Measurements from ENCODE around the gene ETHE1.

The ETHE1 gene

DNA sequence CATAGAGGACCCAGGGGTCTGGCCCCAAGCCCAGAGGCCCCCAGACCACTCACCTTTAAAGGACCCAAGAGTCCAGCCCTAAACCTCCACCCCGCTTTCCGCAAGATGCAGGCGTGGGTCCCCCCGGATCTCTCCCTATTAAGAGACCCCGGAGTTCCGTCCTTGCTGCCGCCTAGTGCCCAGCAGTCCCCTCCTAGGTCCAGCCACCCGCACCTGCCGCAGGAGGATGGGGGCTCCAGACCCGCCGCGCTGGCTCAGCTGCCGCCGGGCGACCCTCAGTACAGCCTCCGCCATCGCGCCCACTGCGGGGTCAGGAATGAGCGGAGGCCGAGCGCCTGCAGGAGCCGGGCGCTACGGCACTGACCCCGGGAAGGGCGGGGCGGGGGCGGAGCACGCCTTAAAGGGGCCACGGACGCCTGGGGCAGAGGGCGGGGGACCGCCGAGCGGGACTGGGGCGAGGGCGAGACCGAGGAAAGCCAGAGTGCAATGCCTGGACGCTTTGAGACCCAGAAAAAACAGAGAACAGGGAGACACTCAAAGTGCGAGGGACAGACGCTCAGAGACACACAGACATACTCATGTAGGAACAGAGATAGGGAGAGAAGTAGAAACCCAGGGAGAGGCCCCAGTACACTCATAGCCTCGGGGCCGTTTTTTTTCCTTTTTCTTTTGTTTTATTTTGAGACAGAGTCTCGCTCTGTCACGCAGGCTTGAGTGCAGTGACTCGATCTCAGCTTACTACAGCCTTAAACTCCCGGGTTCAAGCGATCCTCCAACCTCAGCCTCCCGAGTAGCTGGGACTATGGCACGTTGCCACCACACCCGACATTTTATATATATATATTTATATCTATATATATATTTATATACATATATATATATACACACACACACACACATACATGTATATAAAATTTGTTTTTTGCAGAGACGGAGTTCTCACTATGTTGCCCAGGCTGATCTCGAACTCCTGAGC lies at the start of gene ETHE1:
Gene ETHE1, minus strand, starts transcription at position 318 of the 976 bp plus-strand sequence. Its CDS starts 24 bp downstream, at position 294.
- peak; percentile 73 for DNase-seq

DNA sequence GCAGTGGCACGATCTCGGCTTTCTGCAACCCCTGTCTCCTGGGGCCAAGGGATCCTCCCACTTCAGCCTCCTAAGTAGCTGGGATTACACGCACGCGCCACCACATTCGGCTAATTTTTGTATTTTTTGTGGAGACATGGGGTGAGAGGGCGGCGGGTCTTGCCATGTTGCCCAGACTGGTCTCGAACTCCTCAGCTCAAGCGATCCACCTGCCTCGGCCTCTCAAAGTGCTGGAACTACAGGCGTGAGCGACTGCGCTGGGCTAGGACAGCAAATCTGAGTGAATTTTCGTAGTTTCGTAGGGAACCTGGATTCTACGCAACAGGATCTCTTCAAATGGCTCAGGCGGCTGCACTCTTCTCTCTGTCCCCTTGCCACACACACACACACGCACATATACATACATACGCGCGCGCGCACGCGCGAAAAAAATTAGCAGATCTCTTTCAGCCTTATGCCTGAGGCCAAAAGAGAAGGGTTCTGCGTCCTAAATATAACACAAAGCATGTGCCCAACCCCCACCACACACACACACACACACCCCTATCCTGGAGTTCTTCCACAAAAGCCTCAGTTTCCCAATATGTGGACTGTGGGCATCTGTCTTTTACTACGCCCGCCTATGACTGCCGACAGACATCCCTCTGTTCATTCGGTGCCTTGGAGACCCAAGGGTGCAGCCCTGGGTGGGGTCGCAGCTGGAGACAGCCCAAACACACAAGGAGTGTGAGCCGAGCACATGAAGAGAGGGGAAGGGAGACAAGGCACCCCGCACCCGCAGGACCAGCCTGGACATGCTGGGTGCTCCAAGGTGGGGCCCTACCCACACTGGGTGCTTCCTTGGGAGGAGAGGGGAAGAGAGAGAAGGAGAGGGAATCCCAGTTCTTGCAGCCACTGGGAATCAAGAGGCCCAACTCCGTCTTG lies 49.2 kb upstream of the ETHE1 start:
- peak; percentile 80 for DNase-seq

DNA sequence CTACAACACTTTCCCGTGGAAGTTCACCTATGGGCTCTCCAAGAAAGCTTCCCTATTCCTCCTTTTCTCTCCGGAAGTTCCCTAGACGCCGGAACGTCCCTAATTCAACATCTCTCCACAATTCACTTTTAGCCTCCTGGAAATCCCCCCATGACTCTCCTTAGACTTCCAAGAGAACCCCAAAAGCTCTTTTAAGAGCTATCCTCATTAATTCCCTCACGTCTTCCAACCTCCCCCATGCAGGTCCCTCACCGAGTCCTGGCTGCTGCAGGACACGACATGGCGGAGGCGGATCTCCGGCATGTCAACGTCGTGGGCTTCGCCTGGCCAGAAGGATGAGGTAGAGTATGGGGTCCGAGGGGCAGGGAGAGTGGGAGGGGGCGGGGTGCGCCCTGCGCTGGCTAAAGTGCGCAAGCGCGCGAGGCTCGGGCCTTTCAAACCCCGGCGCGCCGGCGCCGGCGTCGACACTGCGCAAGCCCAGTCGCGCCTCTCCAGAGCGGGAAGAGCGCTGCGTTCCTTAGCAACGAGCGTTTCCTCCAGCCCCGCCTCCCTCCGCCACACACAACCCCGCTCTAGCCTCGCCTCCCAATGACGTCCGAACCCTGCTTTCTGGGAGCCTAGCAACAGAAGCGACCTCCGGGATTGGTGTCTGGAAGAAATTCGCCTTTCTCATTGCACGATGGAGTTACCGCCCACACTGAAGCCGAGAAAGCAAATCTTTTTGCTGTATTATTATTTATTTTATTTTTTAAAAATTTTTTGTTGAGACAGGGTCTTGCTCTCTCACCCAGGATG lies 48.4 kb upstream of the ETHE1 start, which contains the start of the genes PINLYP and XRCC1:
Gene PINLYP, plus strand, starts transcription at position 646 of the 795 bp plus-strand sequence. CDS start 1,391 bp downstream, outside the sequence.
Gene XRCC1, minus strand, starts transcription at position 372 of the 795 bp plus-strand sequence. Its CDS starts 69 bp downstream, at position 303.
- peak; percentile 100 for DNase-seq

DNA sequence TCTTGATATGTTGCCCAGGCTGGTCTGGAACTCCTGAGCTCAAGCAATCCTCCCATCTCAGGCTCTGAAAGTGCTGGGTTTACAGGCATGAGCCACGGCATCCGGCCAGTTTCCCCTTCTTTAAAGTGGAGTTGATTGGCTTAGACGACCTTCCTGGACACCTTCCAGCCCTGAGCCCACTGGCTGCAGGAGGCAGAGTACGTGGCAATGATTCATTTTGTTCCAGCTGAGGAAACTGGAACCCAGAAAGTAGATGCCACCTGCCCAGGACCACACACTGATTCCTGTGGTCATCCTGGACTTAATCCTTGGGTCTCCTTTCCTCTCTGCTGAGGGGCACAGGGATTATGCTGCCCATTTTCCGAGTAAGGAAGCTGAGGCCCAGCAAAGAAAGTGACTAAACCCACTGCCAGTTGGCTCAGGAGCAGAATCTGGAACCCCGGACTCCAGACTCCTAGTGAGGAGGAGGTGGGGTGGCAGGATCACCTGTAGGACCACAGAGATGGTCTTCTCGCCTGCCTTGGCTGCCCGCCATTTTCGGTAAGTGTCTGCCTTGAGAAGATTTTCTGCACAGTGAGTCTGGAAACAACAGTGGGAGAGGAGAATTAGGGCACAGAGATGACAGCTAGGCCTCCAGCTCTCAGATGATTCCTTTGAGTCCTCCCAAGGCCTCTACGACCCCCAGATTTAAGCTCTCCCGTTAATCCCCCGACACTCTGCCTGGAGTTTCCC lies 47.6 kb upstream of the ETHE1 start:
- peak; percentile 65 for DNase-seq

DNA sequence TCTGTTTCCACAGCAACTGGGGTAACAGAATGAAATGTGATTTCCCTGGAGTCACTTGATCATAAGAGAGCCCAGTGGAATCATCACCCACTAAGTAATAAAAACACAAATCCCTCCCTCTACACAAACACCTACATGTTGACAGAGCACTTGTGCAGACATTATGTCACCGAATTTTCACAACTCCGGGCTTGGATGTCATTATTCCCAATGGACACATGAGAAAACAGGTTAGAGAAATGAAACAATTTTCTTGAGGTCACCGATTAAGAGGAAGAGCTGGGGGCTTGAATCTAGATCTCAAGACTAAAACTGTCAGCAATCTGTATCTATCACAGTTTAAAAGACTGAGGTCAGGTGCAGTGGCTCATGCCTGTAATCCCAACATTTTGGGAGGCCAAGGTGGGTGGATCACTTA lies 45.2 kb upstream of the ETHE1 start:
- peak; percentile 99 for DNase-seq

DNA sequence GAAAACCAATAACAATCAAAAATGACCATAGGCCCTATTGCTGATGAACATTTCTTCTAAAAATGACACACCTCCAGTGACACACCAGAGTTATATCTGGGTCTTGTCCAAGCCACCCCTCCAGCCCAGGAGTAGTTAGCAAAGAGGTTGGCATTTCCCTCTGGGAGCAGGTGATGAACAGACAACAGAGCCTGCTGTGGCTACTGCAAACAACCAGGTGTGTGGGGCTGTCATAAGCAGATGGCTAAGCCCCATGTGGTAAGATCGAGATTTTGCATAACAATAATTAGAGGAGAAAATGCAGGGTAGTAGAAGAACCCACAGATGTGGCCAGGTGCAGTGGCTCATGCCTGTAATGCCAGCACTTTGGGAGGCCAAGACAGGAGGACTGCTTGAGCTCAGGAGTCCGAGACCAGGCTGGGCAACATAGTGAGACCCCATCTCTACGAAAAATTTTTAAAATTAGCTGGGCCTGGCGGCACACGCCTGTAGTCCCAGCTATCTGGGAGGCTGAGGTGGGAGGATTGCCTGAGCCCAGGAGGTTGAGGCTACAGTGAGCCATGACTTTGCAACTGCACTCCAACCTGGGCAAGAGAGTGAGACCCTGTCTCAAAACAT lies 43.3 kb upstream of the ETHE1 start:
- DNase-seq = peak; percentile 92

DNA sequence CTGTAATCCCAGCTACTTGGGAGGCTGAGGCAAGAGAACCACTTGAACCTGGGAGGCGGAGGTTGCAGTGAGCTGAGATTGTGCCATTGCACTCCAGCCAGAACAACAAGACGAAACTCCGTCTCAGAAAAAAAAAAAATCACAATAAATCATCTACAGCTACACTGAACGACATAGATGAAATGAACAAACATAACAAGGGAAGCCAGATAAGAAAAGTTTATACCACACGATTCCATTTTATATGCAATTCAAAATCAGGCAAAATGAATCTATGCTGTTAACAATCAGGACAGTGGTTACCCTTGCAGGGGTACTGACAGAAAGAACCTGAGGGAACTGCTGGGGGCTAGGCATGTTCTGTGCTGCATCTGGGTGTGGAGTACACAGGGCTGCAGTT lies 42.7 kb upstream of the ETHE1 start:
- no peak for DNase-seq

- DNase-seq = no peak
Measured at GRCh38 chr19:43564800-43565199, 37.8 kb upstream of the ETHE1 start.

GRCh38 chr19:43563816-43564457 lies 36.9 kb upstream of the ETHE1 start:
- DNase-seq = no peak

DNA sequence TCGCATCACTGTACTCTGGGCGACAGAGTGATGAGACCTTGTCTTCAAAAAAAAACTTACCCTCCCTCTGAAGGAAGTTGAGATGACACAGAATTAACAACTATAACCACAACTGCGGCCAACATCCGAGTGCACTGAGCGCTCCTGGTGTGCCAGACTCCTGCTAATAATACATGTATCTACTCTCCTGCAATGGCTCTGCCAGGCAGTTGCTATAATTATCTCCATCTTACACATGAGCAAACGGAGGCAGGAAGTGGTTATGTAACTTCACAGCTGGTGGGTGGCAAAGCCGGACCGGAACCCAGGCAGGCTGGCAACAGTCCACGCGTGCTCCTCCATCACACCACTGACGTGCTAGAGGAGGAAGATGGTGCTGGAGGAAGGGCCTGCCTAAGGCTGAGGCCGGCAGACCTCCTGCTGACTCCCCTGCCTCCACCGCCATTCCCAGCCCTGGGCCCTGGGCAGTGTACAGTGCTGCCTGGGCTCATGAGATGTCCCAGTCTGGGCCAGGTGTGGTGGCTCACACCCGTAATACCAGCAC lies 35.8 kb upstream of the ETHE1 start:
- DNase-seq = no peak

DNA sequence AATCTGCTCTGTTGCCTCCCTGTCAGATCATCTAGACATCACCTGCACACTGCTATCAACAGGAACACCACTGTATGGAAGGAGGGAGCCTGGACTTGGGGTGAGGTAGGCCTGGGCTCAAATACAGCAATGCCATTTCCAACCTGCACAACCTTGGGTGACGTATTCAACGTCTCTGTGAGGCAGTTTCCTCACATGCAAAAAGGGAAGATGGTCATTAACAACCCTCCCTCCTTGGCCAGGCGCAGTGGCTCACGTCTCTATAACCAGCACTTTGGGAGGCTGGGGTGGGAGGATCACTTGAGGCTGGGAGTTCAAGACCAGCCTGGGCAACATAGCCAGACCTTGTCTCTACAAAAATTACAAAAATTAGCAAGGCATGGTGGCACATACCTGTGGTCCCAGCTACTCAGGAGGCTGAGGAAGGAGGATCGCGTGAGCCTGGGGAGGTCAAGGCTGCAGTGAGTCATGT lies 35.3 kb upstream of the ETHE1 start:
- no peak for DNase-seq

DNA sequence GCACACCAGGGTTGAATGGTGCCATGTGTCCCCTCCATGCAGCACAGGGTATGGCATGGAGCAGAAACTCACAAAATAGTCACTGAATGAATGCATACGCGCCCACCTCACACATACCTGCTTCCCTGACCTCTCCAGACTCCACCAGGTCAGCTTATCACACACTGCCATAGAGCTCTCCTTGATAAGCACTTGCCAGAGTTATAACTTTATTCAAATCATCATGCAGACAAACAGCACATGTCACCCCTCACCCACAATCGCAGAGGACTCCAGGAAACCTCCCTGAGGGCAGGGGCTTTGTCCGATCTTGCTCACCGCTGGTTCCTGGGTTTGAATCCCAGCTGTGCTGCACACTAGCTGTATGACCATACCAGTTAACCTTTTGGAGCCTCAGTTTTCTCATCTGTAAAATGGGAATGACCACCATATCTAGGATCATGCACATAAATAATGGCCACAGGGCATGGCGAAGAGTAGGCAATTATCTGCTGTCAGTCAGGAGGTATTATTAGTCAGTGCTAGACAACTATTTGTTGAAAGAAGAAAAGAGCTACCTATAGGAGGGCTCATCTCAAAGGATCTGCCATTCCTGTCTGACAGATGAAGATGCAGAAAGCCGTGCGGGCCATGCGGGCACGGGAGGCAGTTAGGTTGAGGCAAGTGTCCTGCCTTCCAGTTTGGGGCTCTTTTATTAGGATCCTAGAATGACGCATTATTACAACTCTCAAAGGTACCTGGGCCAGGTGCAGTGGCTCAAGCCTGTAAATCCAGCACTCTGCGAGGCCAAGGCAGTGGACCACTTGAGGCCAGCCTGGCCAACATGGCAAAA lies 34.4 kb upstream of the ETHE1 start:
- no peak for DNase-seq

DNA sequence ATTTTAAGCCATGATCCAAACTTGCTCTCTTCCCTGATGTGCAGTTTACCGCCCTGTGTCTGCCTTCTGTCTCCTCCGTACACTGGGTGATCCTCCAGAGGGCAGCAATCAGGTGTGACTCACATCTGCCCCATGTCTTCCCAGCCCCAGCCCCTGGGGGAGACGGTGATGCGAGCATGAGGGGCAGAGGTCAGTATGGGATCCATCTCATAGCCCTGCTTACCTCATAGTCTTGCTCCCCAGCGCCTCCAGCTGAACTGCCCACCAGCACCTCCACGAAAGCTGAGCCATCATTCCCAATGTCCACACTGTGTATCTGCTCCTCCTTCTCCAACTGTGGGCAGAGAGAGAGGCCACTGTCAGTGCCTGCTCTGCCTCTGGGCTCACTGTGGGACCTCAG lies 33.7 kb upstream of the ETHE1 start:
- peak; percentile 14 for DNase-seq

DNA sequence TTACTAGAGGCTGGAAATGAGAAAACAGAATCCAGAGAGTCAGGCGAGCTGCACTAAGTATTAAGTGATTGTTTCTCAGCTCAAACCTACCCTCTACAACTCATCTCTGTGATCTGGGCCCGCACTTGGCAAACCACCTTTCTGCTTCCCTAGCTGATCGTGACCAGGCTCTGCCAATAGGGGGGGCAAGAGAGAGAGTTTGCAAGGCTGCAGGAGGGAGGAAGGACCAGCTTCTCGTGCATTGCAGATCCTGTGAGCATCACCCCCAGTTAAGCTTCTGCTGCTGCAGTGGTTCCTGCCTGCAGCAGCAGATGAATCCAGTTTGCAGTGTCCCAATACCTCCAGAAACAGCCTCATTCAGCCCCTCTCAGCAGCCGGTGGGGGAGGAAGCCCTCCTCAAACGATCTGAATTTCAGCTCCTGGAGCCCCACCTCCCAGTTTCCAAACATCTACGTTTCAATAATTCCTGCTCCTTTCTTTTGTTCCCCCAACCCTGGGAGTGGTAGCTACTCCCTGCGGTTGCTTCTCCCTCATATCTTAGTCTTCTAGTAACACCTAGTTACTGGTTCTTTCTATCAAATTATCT lies 28.3 kb upstream of the ETHE1 start:
- peak; percentile 88 for DNase-seq

- no peak for DNase-seq
Measured at GRCh38 chr19:43554317-43554895, 27.4 kb upstream of the ETHE1 start.

- no peak for DNase-seq
Measured at GRCh38 chr19:43553656-43554055, 26.7 kb upstream of the ETHE1 start.

DNA sequence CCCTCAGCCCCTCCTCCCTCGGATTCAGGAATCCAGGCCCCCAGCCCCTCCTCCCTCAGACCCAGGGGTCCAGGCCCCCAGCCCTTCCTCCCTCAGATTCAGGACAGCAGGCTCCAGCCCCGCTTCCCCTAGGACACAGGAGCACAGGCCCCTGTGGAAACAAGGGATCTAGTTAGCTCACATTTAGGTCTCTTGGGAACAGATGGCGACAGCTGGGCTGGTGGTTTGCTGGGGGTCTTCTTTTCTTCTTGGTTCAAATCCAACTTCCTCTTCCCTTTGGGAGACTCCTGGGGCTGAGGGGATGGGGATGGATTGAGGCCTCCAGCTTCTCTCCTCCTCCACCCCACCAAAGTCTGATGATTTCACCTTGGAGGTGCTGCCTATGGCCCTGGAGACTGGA lies 25.6 kb upstream of the ETHE1 start:
- no peak for DNase-seq

DNA sequence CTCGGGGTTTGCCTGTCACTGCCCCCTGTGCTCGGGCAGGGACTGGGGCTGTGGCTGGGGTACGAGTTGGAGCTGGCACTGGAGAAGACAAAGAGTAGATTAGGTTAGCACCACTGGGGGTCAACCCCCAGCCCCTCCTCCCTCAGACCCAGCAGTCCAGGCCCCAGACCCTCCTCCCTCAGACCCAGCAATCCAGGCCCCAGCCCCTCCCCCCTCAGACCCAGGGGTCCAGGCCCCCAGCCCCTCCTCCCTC lies 25.1 kb upstream of the ETHE1 start:
- DNase-seq = no peak
